HL-60/S4 treated with retinoic acid at 250 ng/mL for 4 days and 3 days (cell line): ENCODE measurements around the gene NAXD.
"Not testable (repeated sequence)": the region's sequence is repeated elsewhere in the genome, so short reads cannot be mapped to it uniquely, and the experiment has no call there.

Source experiments
- in situ Hi-C: fragments of 300-500 bp; cut with MboI; formaldehyde crosslinking; loops from 2 replicates; pipeline ENCODE4 v1.7.0; 2022; ENCODE audit warnings: low sequenced_read_pairs

Gene NAXD

DNA sequence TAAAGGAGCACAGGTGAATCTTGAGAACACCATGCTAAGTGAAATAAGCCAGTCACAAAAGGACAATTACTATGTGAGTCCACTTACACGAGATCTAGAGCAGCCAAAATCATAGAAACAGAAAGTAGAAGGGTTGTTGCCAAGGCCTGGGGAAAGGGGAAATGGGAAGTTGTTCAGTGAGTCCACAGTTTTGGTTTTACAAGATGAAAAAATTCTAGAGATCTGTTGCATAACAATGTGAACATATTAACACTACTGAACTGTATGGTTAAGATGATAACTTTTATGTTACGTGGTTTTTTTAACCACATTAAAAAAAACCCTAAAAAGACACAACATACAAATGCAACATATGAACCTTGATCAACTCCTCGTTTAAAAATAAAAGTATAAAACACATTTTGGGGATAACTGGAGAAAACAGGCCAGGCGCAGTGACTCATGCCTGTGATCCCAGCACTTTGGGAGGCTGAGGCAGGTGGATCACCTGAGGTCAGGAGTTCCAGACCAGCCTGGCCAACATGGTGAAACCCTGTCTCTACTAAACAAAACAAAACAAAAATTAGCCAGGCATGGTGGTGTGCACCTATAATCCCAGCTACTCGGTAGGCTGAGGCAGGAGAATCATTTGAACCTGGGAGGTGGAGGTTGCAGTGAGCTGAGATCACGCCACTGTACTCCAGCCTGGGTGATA is 43.0 kb downstream of the NAXD start:
- in situ Hi-C loops = not testable (repeated sequence)

DNA sequence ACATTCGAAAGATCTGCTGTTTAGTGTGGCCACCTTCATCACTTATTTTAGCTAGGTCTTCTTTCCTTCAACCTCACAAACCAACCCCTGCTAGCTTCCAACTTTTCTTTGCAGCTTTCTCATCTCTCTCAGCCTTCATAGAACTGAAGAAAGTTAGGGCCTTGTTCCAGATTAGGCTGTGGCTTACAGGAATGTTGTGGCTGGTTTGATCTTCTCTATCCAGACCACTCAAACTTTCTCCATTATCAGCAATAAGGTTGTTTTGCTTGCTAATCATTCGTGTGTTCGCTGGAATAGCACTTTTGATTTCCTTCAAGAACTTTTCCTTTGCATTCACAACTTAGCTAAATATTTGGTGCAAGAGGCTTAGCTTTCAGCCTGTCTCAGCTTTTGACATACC is 45.9 kb downstream of the NAXD start:
- in situ Hi-C loops = no loop called here

DNA sequence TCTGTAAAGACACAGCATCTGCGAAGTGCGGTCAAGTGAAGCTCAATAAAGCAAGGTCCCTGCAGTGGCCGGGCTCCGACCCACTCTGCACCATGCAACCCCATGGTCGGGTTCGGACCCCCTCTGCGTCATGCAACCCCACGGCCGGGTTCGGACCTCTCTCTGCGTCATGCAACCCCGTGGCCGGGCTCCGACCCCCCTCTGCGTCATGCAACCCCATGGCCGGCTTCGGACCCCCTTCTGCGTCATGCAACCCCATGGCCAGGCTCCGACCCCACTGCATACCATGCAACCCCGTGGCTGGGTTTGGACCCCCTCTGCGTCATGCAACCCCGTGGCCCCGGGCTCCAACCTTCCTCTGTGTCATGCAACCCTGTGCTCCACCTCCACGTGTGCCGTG is 46.7 kb downstream of the NAXD start:
- in situ Hi-C loops = no loop called here

DNA sequence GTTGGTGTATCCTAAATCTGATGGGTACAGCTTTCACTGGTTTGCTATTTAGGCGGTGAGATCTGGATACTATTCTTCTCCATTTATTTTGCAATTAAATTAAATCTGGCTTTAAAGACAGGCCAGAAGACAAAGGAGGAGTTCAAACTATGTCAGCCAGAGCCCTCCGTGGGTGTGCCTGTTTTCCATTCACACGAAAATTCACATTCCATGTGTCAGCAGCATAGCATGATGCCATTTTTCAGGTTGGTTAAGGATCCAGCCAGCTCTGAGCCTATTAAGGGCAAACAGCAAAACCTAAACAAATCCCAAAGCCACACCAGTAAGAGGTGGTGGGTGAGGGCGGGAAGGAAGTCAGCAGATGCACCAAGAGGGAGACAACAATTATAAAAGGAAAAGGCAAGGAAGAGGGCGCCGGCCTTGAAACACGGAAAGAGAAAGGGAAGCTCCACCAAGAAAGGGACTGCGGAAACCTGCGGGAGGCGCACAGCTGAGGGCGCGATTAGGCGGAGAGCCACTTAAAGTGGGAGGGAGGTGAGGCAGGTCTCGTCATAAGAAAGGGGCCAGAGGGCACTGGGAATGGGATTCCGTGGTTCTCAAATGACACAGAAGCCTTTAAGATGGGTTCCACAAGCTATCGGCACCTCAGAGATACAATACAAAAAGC is 47.6 kb downstream of the NAXD start:
- in situ Hi-C loops = no loop called here

DNA sequence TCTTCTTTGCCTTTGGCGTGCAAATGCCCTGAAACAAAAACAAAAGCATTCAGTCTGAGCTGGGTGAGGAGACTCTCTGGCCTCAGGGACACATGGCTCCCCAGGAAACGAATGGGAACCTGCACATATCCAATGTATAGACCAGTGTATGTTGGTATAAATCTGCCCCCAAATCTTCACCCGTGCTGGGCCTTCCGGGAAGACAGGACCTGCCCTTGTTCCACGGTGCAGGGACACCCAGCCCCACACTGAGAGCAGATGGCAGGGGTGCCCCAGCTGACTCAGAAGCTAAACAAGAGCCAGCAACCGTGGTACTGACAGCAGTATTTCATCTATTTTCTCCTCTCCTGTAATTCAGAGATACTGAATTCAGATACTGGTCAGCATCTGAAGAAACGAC is 48.1 kb downstream of the NAXD start:
- in situ Hi-C loops = no loop called here

DNA sequence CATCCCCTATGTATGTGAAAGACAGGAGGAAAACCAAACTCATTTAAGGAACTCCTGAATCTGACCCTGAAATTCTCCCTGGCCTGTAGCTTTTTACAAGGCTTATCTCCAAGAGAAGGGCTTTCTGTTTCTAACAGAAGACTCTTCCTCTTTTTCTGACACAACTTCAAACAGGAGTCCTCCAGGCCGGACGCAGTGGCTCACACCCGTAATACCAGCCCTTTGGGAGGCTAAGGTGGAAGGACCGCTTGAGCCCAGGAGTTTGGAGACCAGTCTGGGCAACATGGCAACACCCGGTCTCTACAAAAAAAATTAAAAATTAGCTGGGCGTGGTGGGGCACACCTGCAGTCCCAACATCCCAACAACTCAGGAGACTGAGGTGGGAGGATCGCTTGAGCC is 48.7 kb downstream of the NAXD start:
- in situ Hi-C loops = no loop called here

DNA sequence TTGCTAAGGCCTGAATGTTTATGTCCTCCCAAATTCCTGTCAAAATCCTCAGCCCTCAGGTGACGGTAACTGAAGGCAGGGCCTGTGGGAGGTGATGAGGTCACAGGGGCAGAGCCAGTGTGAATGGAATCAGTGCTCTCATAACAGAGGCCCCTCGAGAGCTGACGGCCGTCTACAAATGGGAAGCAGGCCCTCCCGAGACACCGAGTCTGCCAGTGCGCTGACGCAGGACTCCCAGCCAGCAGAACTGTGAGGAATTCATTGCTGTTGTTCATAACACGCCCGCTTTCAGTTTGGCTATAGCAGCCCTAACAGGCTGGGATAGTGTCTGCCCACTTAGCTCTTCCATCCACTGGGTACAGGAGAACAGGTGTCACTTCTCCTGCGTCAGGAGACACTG is 49.3 kb downstream of the NAXD start:
- in situ Hi-C loops = no loop called here

DNA sequence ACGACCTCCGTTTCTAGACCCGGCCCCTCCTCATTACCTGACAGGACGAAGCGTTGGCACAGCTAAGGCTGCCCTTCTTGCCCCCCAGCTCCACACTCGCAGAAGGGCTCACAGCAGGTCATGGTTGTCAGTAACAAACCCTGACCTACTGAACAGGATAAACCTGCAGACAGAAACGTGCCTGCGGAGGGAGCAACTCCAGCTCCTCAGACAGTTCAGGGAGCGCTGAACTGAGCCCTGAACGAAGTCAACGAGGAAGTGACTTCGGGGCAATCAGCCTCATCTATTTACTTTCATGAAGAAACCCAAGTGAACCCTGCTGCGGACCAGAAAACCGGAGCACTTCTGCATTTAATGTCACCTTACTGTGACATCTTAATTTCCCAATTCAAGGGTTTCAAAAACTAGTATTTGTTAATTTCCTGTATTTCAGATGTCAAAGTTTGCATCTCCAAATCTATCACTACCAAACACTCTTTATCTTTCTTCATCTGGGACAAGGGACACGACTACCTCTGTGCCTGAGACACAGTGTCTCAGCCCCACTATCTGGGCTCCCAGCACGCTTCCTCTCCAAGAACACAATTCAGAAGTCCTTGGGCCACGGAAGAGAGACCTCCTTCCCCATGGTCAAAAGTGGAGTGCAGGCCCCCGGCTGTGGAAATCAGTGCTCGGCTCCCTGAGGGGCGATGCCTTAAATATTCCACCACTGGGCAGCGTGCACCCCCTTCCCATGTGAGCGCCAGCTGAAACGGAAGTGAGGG is 50.3 kb downstream of the NAXD start:
- in situ Hi-C loops = no loop called here

DNA sequence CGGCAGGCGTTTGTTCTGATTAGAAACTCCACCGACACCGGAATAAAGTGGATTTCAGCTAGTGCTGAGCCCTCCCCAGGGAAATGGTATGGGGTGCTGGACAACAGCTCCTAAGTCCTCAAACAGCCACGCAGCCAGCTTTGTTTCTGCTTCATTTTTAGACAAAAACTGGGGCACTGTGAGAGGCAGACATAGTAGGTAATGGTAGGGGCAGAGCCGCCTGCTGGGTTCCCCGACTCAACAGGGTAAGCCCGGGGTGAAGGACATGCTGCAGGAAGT is 50.8 kb downstream of the NAXD start:
- in situ Hi-C loops = no loop called here

DNA sequence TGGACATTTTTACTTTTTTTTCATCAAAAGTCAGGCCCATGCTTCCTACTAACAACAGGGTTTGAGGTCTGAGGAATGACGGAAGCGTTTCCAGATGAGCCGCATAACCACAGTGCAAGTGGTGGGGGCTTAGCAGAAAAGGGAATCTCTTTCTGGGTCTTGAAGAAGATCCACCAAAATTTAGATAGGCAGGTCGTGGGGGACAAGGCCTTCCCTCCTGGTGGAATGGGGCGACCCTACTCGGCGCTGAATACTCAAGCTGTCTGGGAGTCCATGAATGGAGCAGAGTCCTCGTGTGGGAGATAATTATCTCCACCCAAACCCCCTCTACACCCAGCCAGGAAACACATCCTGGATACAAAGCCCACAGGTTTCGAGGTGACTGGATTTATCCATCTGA is 53.7 kb downstream of the NAXD start:
- in situ Hi-C loops = no loop called here

DNA sequence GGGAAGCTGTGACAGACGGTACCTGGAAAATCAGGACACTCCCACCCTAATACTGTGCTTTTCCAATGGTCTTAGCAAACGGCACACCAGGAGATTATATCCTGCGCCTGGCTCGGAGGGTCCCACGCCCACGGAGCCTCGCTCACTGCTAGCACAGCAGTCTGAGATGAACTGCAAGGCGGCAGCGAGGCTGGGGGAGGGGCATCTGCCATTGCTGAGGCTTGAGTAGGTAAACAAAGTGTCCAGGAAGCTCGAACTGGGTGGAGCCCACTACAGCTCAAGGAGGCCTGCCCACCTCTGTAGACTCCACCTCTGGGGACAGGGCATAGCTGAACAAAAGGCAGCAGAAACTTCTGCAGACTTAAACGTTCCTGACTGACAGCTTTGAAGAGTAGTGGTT is 54.5 kb downstream of the NAXD start:
- in situ Hi-C loops = not testable (repeated sequence)

DNA sequence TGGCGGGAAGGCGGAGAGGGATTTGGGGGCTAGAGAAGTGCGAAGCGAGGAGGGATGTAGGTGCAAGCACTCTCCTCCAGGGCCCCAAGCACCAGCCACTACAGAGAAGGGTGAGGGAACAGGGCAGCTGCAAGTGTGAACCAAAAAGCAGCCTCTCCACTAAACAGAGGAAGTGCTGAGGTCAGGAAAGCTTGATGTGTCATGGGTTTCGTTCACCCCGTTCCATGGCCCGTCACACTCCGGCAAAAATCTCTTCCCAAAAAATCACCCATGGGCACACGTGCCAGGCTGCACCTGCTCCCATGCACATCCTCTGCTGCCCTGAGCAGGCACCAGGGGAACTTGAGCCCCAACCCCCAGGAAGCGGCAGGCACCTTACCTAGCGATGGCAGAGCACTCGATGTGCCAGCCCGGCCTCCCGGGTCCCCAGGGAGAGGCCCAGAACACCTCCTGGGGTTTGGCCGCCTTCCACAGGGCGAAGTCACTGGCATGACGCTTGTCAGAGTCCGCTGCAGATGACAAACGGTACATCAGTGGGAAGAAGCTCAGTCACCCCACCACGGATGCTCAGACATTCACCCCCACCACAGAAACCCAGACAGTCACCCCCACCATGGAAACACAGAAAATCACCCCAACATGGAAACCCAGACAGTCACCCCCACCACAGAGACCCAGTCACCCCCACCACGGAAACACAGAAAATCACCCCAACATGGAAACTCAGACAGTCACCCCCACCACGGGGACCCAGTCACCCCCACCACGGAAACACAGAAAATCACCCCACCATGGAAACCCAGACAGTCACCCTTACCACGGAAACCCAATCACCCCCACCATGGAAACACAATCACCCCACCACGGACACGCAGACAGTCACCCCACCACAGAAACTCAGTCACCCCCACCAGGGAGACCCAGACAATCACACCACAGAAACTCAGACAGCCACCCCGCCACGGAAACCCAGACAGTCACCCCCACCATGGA is 61.5 kb downstream of the NAXD start:
- in situ Hi-C loops = no loop called here

DNA sequence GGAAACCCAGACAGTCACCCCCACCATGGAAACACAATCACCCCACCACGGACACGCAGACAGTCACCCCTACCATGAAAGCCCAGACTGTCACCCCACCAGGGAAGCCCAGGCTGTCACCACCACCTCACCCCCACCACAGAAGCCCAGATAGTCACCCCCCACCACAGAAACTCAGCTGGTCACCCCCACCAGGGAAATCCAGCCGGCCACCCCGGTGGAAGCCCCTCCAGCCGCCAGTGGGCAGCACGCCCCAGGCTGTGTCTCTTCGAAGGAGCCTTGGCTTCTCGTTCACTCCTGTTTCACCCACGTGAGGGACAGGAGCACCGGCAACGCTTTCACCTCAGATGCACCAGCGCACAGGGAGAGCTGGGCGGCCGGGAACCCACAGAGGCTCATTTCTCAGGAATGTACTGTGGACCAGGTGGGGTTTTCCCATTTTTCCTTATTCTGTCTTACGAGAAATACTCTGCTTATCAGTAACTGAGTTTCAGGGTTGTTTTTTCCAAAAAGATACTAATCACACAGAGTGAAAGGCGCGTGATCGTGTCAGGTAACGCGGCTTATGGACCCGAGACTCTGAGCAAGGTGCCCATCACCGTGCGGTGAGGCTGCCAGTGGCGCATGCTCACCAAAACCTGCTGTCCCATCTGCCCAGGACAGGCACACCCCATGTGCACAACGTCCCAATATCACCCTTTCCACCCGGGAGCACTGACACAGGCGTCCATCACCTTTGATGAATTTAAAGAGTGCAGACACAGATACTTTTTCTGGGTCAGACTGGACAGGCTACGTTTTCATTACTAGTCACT is 62.6 kb downstream of the NAXD start:
- in situ Hi-C loops = no loop called here

DNA sequence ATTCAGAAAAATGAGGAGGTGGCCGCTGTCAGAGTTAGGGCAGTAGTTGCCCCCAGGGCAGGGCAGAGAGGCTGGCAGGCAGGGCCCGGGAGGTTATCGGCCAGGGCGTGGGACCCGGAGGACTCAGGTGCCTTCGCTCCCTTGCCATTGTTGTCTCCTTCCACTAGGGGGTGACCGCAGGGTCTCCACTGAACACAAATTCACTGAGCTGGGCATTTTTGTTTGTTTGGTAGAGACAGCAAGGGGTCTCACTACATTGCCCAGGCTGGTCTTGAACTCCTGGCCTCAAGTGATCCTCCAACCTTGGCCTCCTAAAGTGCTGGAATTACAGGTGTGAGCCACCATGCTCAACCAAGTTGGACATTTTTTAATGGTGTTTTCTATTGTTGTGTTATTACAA is 65.5 kb downstream of the NAXD start:
- in situ Hi-C loops = no loop called here

DNA sequence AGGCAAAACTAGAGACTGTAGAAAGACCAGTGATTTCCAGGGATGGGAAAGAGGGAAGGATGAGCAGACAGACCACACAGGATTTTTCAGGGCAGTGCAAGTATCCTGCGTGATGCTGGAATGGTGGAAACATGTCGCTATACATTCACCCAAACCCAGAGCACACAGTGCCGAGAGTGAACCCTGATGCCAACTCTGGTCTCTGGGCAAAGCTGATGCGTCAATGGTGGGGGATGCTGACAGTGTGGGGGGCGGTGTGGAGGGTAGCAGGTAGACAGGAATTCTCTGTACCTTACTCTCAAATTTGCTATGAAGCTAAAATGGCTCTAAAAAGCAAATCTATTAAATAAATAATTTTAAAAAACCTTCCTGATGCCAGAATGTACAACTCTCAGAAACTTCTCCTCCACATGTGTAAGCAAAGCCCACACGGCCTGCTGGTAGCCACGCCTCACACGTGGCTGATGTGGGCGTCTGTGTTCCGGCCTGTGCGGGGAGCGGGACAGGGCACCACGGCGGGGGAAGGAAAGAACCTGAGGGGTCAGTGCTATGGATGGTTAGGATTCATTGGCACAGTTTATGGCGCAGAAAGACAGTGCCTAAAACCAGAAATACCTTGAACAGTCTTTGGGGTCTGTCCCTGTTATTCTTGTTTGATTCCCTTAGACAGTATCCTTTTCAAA is 66.7 kb downstream of the NAXD start:
- in situ Hi-C loops = no loop called here

DNA sequence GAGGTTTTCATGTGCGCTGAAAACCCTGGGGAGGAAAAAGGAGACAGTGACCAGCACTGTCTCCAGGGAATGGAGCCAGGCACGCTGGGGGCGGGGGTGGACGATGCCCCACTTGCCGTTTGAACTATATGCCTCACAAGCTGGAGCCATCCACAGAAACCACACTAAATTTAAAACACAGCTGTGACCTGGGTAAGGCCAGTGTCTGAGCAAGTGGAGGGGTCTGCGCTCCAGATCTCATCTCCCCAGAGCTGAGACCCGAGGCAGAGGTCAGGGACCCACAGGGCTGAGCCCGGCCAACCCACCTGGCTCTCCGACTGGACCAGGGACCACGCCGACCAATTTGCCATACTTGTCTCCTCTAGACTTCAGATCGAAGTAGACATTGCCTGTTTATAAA is 67.4 kb downstream of the NAXD start:
- in situ Hi-C loops = no loop called here

DNA sequence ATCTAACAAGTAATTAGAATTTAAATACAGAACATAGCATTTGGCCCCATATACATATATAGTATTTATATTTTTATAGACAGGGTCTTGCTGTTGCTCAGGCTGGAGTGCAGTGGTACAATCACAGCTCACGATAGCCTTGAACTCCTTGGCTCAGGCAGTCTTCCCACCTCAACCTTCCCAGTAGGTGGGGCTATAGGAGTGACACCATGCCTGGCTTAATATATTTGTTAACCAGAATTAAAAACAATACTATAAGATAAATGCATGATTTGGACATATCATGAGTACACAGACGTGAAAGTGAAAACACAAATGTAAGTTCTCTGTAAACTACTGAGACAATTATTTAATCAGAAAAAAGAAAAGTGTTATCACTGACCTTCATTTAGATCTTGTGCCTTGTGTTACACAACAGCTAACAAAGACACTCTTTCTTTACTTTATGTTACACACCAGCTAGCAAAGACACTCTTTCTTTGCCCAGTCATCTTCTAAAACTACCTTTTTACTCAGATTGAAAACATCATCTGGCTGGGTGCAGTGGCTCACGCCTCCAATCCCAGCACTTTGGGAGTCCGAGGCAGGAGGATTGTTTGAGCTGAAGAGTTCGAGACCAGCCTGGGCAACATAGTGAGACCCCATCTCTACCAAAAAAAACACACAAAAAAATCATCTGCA is 68.0 kb downstream of the NAXD start:
- in situ Hi-C loops = no loop called here

DNA sequence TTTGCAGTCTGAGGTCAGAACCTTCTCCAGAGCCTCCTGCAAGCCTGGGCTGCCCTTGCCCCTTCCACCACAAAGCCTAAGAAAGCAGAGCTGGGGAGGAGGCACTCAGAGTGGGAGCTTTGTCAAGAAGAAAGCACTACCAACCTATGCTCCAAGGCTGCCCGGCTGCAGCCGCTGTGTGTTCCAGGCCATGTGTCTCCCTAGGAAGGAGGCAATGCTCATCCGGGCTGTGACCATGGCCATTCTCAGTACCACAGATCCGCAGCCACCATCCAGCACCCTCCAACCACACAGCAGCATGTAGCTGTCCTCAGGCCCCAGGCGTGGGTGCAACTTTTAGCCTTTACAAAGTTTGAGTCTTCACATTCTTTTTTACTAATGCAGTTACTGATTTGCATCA is 68.6 kb downstream of the NAXD start:
- in situ Hi-C loops = no loop called here

DNA sequence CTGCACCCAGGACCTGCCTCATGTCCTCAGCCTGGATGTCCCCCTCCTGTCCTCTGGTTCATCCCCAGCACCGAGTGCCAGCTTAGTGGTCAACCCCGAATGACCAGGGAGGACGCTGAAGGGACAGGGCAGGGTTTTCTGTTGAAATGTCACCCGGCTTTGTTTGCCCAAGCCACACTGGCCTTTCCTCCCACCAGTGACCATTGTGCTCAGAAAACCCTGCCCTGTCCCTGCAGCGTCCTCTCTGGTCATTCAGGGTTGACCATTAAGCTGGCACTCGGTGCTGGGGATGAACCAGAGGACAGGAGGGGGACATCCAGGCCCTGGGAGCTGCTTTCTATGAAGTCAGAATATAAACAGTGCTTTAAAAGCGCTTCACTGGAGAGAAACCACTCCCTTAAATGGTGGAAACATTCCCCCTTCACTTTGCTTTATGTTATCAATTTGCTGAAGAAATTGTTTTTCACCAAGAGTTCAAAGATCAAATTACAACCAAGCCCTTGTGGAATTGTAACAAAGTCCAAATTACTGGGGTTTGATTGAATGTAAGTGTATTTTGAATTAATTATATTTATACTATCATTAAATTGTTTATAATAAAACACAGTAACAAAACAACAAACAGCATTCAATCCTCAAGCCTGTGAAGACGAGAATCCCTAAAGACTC is 69.2 kb downstream of the NAXD start:
- in situ Hi-C loops = no loop called here
